Dermis blood vessel endothelial cell (primary cell): ENCODE data around the gene AKR1C3. TPM values are rescaled to one million over a fixed set of nuclear protein-coding genes. Genes with fewer than 3 reads are reported as not detected.
"Not testable (repeated sequence)": the region's sequence is repeated elsewhere in the genome, so short reads cannot be mapped to it uniquely, and the experiment has no call there.

Source experiments
- DNase-seq: peaks from one replicate; pipeline ENCODE4 v3.0.0; 2010
- total RNA-seq: library from RNA; depleted of rRNA; stranded (reverse); fragments of >200 nt; gene quantifications from 2 replicates; pipeline ENCODE4 v1.2.3, GENCODE V29; 2014

Gene AKR1C3
- total RNA-seq, result 119 and 237 TPM in 2 replicates

DNA sequence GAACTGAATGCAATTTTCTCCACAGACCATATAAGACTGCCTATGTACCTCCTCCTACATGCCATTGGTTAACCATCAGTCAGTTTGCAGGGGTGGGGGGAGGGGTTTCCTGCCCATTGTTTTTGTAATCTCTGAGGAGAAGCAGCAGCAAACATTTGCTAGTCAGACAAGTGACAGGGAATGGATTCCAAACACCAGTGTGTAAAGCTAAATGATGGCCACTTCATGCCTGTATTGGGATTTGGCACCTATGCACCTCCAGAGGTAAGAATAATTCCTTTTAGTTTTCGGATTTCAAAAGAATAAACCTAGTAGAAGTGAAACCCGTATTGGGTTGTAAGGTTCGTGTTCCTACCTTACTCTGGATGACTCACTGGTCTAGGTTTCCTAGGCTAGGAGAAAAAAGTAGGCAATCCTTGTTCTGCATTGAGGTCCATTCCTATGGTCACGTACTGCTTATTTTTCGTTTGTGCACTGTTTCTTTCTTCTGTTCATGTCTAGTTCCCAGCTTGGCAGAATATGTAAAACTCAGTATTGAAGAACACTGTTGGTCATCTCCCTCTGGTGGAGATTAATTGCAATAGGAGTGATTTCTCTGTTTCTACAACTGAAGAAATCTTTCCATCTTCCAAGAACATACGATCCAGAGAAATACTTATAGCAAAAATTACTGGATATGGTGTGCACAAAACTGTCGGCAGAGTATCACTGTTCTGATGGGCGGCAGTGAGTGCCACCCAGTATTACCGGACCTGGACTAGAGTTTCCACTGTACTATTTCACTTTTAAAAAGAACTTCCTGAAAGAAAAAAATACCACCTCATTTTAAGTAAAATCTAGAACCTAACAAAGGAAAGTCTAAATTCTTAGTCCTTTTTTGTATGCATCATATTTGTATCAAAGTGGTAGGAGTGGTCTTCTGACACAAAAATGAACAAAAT lies at the start of gene AKR1C3:
Gene AKR1C3, plus strand, starts transcription at position 150 of the 941 bp plus-strand sequence. Its CDS starts 31 bp downstream, at position 181.
- DNase-seq, result peak; percentile 83

DNA sequence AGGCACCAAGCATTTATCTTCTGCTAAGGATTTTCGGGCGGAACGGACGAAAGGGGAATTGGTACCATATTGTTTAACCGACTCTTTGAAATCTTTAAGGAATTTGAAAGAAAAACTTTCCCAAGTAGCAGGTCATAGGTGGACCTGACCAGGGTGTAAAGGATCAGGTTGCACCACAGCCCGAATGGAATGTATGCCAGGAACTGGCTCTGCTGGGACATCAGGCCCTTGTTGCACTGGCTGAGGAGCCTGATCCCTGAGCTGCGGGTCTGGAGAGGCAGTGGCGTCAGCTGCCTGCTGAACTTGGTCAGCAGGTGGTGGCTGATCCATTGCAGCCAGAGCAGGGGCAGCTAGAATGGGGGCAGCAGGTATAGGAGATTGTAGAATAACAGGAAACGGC lies 49.1 kb upstream of the AKR1C3 start:
- DNase-seq, result no peak

GRCh38 chr10:5046410-5046809 lies 47.8 kb upstream of the AKR1C3 start:
- DNase-seq, result no peak

DNA sequence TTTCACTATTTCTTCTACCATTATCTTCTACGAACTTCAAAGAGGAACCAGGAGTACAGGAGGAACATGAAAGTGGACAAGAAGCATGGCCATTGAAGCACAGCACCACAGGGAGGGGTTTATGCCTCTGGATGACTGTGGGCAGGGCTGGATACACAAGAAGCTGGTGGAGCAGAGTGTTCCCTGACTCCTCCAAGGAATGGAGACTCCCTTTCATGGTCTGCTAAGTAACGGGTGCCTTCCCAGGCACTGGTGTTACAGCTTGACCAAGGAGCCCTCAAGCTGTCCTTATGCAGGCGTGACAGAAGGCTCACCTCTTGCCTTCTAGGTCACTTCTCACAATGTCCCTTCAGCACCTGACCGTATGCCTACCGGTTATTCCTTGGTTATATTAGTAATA lies 47.2 kb upstream of the AKR1C3 start:
- not testable (repeated sequence) for DNase-seq

DNA sequence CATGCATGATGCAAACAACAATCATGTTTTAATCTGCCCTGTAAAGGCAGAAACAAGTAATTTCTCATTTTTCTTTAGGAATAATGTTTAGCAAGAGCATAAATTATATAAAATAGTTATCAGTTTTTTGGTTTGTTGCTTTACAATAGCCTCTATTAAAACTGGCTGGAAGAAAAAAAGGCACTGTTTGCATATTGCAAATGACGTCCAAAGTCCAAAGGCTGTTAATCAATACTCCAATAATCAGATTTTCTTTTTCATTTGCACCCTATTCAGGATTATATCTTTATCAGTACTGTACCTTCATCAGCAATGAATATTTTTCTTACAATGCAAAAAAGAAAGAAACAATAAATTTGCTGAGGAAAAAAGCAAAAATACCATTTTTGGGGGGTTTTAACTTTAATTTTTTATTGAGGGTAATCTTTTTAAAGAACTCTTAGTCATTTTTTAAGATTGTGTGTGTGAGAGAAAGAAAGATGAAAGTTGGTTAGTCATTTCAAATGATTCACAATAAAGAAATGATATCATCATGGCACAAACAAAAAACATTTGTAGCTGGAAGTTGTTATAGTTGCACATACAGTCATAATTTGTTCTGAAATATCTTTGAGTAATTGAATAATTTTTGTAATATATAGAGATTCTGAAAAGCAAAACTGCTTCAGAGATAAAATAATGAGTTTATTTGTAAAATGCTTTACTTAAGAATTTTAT lies 46.1 kb upstream of the AKR1C3 start:
- no peak for DNase-seq

GRCh38 chr10:5052951-5053500 lies 41.2 kb upstream of the AKR1C3 start:
- DNase-seq, result not testable (repeated sequence)

GRCh38 chr10:5054831-5055230 lies 39.4 kb upstream of the AKR1C3 start:
- not testable (repeated sequence) for DNase-seq

GRCh38 chr10:5059267-5059666 lies 34.9 kb upstream of the AKR1C3 start:
- DNase-seq, result not testable (repeated sequence)

- not testable (repeated sequence) for DNase-seq
Measured at GRCh38 chr10:5060791-5061190, 33.4 kb upstream of the AKR1C3 start.

GRCh38 chr10:5064656-5065055 lies 29.6 kb upstream of the AKR1C3 start:
- DNase-seq, result no peak

DNA sequence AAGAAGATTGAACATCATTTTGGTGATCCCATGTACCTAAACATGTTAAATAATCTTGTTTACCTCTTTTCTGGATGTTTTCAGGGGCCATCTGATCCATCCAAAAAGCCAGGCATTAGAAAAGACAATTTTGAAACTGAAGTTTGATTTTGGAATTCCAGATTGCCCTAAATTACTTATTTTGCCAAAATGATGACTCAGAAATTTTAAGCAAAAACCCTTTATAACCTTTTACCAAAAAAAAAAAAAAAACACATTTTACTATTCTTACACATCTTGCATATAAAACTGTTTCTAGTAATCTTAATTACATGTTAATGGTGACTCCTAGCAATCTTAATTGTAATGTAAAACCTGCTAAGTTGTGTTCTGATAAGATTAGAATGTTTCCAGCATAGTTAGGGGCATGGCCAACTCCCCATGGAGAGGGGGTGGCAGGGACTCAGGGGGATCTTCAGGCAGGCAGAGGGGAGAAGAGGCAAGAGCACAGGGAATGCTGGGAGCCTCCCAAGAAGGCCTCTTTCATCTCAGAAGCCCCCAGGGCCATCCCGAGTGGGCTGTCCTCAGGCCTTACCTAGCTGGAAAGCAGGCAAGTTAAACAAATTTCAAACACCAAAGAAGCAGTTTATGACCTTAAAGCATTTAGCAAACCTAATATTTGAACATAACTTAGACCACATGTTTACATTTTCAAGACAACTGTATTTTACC lies 25.8 kb upstream of the AKR1C3 start:
- no peak for DNase-seq

GRCh38 chr10:5070648-5071410 lies 23.4 kb upstream of the AKR1C3 start:
- DNase-seq, result no peak

DNA sequence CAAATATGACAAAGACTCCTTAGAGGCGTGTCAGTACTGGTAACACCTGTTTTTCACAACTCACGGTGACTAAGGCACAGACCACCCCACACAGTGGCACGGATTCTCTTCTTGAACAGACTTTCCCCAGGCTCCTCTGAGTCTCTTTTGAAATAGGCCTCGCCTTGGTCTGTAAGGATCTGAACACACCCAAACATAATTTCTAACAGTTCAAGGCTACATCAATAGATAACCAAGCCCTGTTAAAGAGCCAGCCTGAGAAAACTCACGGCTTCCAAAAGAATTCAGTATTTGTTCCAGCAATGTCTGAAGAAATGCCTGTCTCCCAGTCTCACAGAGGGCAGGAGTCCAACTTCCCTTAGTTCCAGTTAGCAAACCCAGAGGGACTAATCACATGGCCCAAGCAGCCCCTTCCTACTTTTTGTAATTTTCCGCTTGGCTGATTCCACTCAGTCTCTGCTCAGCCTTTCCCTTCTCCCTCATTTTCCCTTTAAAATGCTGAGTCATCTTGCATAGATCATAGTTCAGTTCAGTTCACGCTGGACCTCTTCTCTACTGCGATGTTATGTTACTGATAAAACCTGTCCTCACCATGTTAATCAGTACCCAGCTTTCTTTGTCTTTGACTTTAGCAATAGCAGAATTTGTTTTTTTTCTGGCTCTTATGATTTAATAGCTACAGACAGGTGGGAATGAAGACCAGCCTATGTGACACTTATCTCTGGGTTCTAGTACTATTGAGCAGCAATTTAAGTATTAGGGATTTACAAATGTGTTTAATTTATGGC lies 22.6 kb upstream of the AKR1C3 start:
- peak; percentile 43 for DNase-seq

DNA sequence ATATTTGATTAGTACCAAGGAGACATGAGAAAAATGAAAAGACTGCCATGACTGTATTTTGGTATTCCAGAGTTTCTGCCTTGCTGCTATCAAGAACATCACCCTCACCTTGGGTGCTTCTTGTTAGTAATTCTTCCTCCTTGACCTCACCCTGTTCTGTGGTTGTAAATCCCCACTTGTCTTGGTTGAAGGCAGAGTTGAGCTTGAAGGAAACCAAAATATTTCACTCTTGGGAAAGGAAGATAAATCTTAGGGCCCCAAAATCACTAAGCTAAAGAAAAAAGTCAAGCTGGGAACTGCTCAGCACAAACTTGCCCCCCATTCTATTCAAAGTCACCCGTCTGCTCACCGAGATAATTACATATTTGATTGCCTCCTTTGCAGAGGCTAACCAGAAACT lies 20.6 kb upstream of the AKR1C3 start:
- DNase-seq, result no peak

- no peak for DNase-seq
Measured at GRCh38 chr10:5076615-5077014, 17.6 kb upstream of the AKR1C3 start.

DNA sequence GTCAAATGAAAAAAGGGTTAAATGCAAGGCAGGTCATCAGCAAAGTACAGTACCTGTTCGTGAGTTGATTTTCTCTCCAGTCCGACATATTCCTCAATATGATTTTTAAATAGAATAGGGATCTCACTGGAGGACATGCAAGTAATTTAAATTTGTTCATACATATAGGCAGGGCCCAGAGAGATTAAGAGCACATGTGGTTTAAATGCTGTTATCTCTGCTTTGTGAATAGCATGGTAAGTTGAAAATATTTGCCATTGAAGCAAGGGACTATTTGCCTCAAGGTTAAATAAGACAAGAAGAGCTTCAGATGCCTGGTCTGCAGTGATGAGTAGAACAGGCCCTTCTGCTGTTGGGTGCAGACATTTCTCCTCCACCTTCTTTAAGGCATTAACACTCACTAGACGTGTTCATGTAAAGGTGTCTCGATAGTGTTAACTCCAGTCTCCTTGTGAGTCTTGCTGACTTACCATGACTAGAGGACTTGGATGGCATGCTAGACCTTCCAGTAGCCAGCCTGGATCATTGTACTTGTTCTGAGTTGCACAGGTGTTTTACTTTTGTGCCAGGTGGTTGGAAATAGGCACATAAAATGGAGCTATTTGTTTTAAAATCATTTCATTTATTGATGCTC lies 15.6 kb upstream of the AKR1C3 start:
- DNase-seq, result no peak

DNA sequence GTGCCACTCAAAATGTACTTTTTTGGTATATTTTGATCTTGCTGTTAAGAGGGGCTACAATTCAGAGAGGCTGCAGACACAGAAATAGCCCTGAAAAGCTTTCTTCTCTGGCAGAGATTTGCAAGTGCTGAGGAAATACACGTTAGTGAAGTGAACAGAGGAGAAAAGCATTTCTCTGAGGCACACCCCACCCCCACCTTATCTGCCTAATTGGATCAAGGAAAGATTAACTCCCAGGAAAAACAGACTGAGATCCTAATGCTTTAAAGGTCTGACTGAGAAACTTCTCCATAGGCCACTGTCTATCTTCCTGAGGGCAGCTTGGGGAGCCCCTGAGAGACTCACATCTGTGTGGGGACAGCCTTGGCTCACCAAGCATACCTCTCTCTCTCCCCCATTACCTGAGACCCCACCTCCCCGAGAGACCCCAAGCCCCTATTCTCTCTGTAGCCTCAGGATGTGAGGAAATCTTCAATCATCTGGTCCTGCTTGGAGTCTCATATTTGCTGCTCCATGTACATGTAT lies 14.8 kb upstream of the AKR1C3 start:
- no peak for DNase-seq

GRCh38 chr10:5079836-5080235 lies 14.4 kb upstream of the AKR1C3 start:
- DNase-seq, result no peak

- DNase-seq, result no peak
Measured at GRCh38 chr10:5081091-5081490, 13.1 kb upstream of the AKR1C3 start.

GRCh38 chr10:5088703-5089261 lies 5.4 kb upstream of the AKR1C3 start:
- DNase-seq, result no peak
